MM.1S (cell line): ENCODE data around the gene LGI1.

Experiments used
- DNase-seq: peaks from one replicate; pipeline ENCODE4 v3.0.0-alpha.2; 2015
- H2AFZ ChIP-seq: fragments of 300-600 bp; sonication (generic); 2 replicates; pipeline ENCODE4 v1.6.0; 2016; ENCODE audit warnings: antibody characterized with exemption, low read length
- H3F3A ChIP-seq: fragments of 300-600 bp; sonication (generic); 2 replicates; pipeline ENCODE4 v1.6.1; 2016; ENCODE audit warnings: mild to moderate bottlenecking, antibody characterized with exemption, low read length, moderate library complexity, mixed read lengths; ENCODE audit not compliant: insufficient read depth
- H3K27ac ChIP-seq: fragments of 300-600 bp; sonication (generic); 2 replicates; pipeline ENCODE4 v1.5.1; 2016; ENCODE audit warnings: mild to moderate bottlenecking, low read length
- H3K27me3 ChIP-seq: fragments of 300-600 bp; sonication (generic); replicated peaks from 2 replicates; pipeline ENCODE4 v1.6.0; 2016; ENCODE audit warnings: low read length; ENCODE audit not compliant: insufficient read depth
- H3K36me3 ChIP-seq: fragments of 300-600 bp; sonication (generic); replicated peaks from 2 replicates; pipeline ENCODE4 v1.6.1; 2016; ENCODE audit warnings: mild to moderate bottlenecking, low read length, mixed read lengths; ENCODE audit not compliant: insufficient read depth
- H3K4me1 ChIP-seq: fragments of 300-600 bp; sonication (generic); 2 replicates; pipeline ENCODE4 v1.6.1; 2016; ENCODE audit warnings: low read length, mixed read lengths
- H3K4me2 ChIP-seq: fragments of 300-600 bp; sonication (generic); 2 replicates; pipeline ENCODE4 v1.6.0; 2016; ENCODE audit warnings: low read depth, low read length
- H3K4me3 ChIP-seq: fragments of 300-600 bp; sonication (generic); 2 replicates; pipeline ENCODE4 v1.5.1; 2016; ENCODE audit warnings: low read length, mixed read lengths
- H3K79me2 ChIP-seq: fragments of 300-600 bp; sonication (generic); 2 replicates; pipeline ENCODE4 v1.6.1; 2016; ENCODE audit warnings: mixed run types, low read length, mixed read lengths
- H3K9ac ChIP-seq: fragments of 300-600 bp; sonication (generic); 2 replicates; pipeline ENCODE4 v1.6.1; 2016; ENCODE audit warnings: low read length, mixed read lengths
- H3K9me2 ChIP-seq: fragments of 300-600 bp; sonication (generic); replicated peaks from 2 replicates; pipeline ENCODE4 v1.6.1; 2016; ENCODE audit warnings: mild to moderate bottlenecking, low read length, mixed read lengths; ENCODE audit not compliant: insufficient read depth
- H3K9me3 ChIP-seq: fragments of 300-600 bp; sonication (generic); replicated peaks from 2 replicates; pipeline ENCODE4 v1.6.1; 2016; ENCODE audit warnings: mild to moderate bottlenecking, low read length, mixed read lengths; ENCODE audit not compliant: insufficient read depth
- H4K20me1 ChIP-seq: fragments of 300-600 bp; sonication (generic); 2 replicates; pipeline ENCODE4 v1.6.1; 2016; ENCODE audit warnings: mild to moderate bottlenecking, low read length, moderate library complexity, mixed read lengths; ENCODE audit not compliant: insufficient read depth
- EZH2 ChIP-seq: fragments of 300-600 bp; sonication (generic); optimal IDR thresholded peaks from 2 replicates; pipeline ENCODE3; 2017; ENCODE audit warnings: low read depth, mild to moderate bottlenecking, antibody characterized with exemption, low read length, mixed read lengths
- EZH2phosphoT487 ChIP-seq: fragments of 300-600 bp; sonication (generic); IDR thresholded peaks from 2 replicates; pipeline ENCODE4 v1.6.1; 2018; ENCODE audit warnings: antibody characterized with exemption, low read length
- TF ChIP-seq, protein P1 (sequence below): fragments of 300-600 bp; sonication (generic); IDR thresholded peaks from 2 replicates; pipeline ENCODE4 v1.5.1; 2016; ENCODE audit warnings: antibody characterized with exemption, low read length, mixed read lengths

Gene LGI1

DNA sequence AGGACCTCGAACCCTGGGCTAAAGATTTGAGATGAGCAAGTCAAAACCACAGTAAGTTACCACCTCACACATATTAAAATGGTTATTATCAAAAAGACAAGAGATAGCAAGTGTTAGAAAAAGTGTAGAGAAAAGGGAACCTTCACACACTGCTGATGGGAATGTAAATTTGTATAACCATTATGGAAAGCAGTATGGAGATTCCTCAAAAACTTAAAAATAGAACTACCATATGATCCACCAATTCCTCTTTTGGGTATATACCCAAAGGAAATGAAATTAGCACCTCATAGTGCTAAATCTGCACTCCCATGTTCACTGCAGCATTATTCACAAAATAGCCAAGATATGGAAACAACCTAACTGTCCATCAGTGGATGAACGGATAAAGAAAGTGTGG is 34.6 kb upstream of the LGI1 start:
- H3K27ac ChIP-seq, result no peak overlapping the region
- no peaks in the 10 kb centered on the region for H3F3A ChIP-seq
- DNase-seq, result no peak
- H2AFZ ChIP-seq, result no peak overlapping the region
- no peaks in the 10 kb centered on the region for H3K9me3 ChIP-seq
- no peaks in the 10 kb centered on the region for H3K9me2 ChIP-seq
- no peaks in the 10 kb centered on the region for H4K20me1 ChIP-seq
- no peaks in the 10 kb centered on the region for H3K79me2 ChIP-seq
- no peak overlapping the region for H3K9ac ChIP-seq
- H3K4me1 ChIP-seq, result no peaks in the 10 kb centered on the region
- H3K36me3 ChIP-seq, result no peaks in the 10 kb centered on the region
- H3K27me3 ChIP-seq, result no peaks in the 10 kb centered on the region
- TF ChIP-seq EZH2, result no peak
- no peak for TF ChIP-seq EZH2phosphoT487
- TF ChIP-seq, protein P1, sequence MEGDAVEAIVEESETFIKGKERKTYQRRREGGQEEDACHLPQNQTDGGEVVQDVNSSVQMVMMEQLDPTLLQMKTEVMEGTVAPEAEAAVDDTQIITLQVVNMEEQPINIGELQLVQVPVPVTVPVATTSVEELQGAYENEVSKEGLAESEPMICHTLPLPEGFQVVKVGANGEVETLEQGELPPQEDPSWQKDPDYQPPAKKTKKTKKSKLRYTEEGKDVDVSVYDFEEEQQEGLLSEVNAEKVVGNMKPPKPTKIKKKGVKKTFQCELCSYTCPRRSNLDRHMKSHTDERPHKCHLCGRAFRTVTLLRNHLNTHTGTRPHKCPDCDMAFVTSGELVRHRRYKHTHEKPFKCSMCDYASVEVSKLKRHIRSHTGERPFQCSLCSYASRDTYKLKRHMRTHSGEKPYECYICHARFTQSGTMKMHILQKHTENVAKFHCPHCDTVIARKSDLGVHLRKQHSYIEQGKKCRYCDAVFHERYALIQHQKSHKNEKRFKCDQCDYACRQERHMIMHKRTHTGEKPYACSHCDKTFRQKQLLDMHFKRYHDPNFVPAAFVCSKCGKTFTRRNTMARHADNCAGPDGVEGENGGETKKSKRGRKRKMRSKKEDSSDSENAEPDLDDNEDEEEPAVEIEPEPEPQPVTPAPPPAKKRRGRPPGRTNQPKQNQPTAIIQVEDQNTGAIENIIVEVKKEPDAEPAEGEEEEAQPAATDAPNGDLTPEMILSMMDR, result no peak
- H3K4me2 ChIP-seq, result no peak overlapping the region
- no peak overlapping the region for H3K4me3 ChIP-seq

DNA sequence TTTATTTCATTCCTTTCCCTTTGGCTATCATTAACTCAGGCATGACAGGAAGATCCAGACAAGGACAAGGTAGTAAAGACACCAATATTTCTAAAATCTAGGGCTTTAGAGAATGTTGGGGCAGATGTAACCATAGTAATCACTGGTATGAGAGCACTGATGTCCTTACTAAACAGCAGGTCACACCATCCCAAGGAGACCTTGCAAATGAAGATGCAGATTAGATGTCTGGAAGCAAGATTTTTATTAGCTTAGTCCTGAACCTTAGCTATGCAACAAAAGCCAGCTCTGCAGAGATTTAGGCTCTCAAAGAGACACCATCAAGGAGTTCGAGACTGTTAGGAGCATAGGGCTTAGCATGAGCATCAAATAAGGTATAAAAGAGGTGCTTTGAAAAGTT is 31.7 kb upstream of the LGI1 start:
- DNase-seq, result no peak
- Histone ChIP-seq H3K79me2 (no peaks in the 10 kb centered on the region), H2AFZ (no peak overlapping the region), H3K36me3 (no peaks in the 10 kb centered on the region), H3K9me2 (no peaks in the 10 kb centered on the region), H3K4me3 (no peak overlapping the region), H3K27me3 (no peaks in the 10 kb centered on the region), H4K20me1 (no peaks in the 10 kb centered on the region), H3K9ac (no peak overlapping the region), H3K27ac (no peak overlapping the region), H3K9me3 (no peaks in the 10 kb centered on the region), H3K4me2 (no peak overlapping the region), H3K4me1 (no peaks in the 10 kb centered on the region), H3F3A (no peaks in the 10 kb centered on the region)
- TF ChIP-seq, protein P1, result no peak
- no peak for TF ChIP-seq EZH2
- no peak for TF ChIP-seq EZH2phosphoT487

DNA sequence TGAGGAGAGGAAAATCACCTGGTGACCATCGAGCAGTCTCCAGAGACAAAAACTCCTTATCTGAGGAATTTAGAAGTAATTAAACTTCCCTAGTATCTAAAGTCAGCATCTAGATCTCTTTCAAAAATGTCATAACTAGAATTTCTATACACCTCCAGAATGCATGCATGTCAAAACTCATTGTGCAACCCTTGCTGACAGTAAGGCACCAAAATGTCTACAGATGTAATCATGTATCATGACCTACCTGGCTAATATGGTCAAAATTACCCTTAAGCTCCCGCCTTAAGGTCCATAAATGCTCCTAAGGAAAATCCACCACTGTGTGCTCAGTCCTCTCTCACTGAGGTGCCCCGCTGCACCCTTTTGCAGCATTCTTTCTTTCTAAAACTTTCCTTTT is 16.4 kb upstream of the LGI1 start:
- DNase-seq, result no peak
- no peaks in the 10 kb centered on the region for H3K9me2 ChIP-seq
- H3K36me3 ChIP-seq, result no peaks in the 10 kb centered on the region
- H3F3A ChIP-seq, result peaks cover 6% of the 10 kb centered on the region; the same call in 1 of the 2 replicates
- peaks cover 7% of the 10 kb centered on the region; the same call in 1 of the 2 replicates for H3K27me3 ChIP-seq
- no peak overlapping the region for H3K9ac ChIP-seq
- TF ChIP-seq, protein P1, result no peak
- TF ChIP-seq EZH2phosphoT487 (no peak), EZH2 (no peak)
- H3K4me1 ChIP-seq, result peaks cover 7% of the 10 kb centered on the region; the same call in 1 of the 2 replicates
- H2AFZ ChIP-seq, result no peak overlapping the region
- no peak overlapping the region for H3K27ac ChIP-seq
- H3K4me3 ChIP-seq, result no peak overlapping the region
- no peaks in the 10 kb centered on the region for H3K9me3 ChIP-seq
- no peaks in the 10 kb centered on the region for H4K20me1 ChIP-seq
- H3K79me2 ChIP-seq, result no peaks in the 10 kb centered on the region
- H3K4me2 ChIP-seq, result no peak overlapping the region
